Mesendoderm (in vitro differentiated cells): ENCODE measurements around the gene PARD6A.

ENCODE experiments used
- DNase-seq: peaks from one replicate; pipeline ENCODE4 v3.0.0; 2013
- H2AK5ac ChIP-seq: 2 replicates; pipeline ENCODE4 v1.6.1; 2013; ENCODE audit warnings: low read length, inconsistent platforms
- H2BK120ac ChIP-seq: 2 replicates; pipeline ENCODE4 v1.6.1; 2013; ENCODE audit warnings: low read depth, mild to moderate bottlenecking, low read length, moderate library complexity, mixed read lengths
- H2BK15ac ChIP-seq: replicated peaks from 2 replicates; pipeline ENCODE4 v1.6.1; 2013; ENCODE audit warnings: low read depth, mild to moderate bottlenecking, moderate library complexity
- H2BK5ac ChIP-seq: 2 replicates; pipeline ENCODE4 v1.6.1; 2013; ENCODE audit warnings: low read length, inconsistent platforms
- H3K18ac ChIP-seq: 2 replicates; pipeline ENCODE4 v1.6.1; 2013; ENCODE audit warnings: mild to moderate bottlenecking, low read length, mixed read lengths
- H3K23ac ChIP-seq: one replicate; pipeline ENCODE4 v1.6.1; 2013; ENCODE audit warnings: low read length
- H3K27ac ChIP-seq: 2 replicates; pipeline ENCODE4 v1.5.1; 2013; ENCODE audit warnings: low read depth, mild to moderate bottlenecking, inconsistent platforms, low read length, moderate library complexity
- H3K27me3 ChIP-seq: 2 replicates; pipeline ENCODE4 v1.6.1; 2013; ENCODE audit warnings: low read length, control low read depth, mild to moderate bottlenecking, inconsistent platforms; ENCODE audit not compliant: insufficient read depth, poor library complexity
- H3K36me3 ChIP-seq: 2 replicates; pipeline ENCODE4 v1.6.1; 2013; ENCODE audit warnings: low read length, inconsistent platforms; ENCODE audit not compliant: control insufficient read depth, insufficient read depth
- H3K4ac ChIP-seq: one replicate; pipeline ENCODE4 v1.6.1; 2013; ENCODE audit warnings: low read depth, mild to moderate bottlenecking, low read length, moderate library complexity
- H3K4me1 ChIP-seq: 2 replicates; pipeline ENCODE4 v1.6.1; 2013; ENCODE audit warnings: low read depth, low read length, inconsistent platforms; ENCODE audit not compliant: control insufficient read depth
- H3K4me2 ChIP-seq: 2 replicates; pipeline ENCODE4 v1.6.1; 2013; ENCODE audit warnings: low read length
- H3K4me3 ChIP-seq: 2 replicates; pipeline ENCODE4 v1.5.1; 2013; ENCODE audit warnings: mild to moderate bottlenecking, low read length
- H3K56ac ChIP-seq: one replicate; pipeline ENCODE4 v1.6.1; 2013; ENCODE audit warnings: low read length
- H3K79me1 ChIP-seq: 2 replicates; pipeline ENCODE4 v1.6.1; 2013; ENCODE audit warnings: low read length, inconsistent platforms
- H3K79me2 ChIP-seq: 2 replicates; pipeline ENCODE4 v1.6.1; 2013; ENCODE audit warnings: mild to moderate bottlenecking, low read length; ENCODE audit not compliant: control insufficient read depth, insufficient read depth
- H3K9ac ChIP-seq: 2 replicates; pipeline ENCODE4 v1.6.1; 2013; ENCODE audit warnings: low read length, inconsistent platforms
- H4K5ac ChIP-seq: one replicate; pipeline ENCODE4 v1.6.1; 2013; ENCODE audit warnings: low read length
- H4K8ac ChIP-seq: one replicate; pipeline ENCODE4 v1.6.1; 2013; ENCODE audit warnings: low read depth, mild to moderate bottlenecking, control low read depth, low read length, moderate library complexity
- WGBS: extraction: QIAGEN DNeasy Blood & Tissue Kit; methylation state at CpG from one replicate; pipeline ENCODE4 v1.1.7; 2013; ENCODE audit warnings: low lambda C conversion rate, missing lambda C conversion rate; ENCODE audit not compliant: insufficient coverage; ENCODE audit errors: extremely low coverage; 5-methylcytosine and 5-hydroxymethylcytosine counted together

PARD6A gene

GRCh38 chr16:67707210-67707609 lies 46.5 kb downstream of the PARD6A start:
- H2AK5ac ChIP-seq: no peak overlapping the region
- H2BK120ac ChIP-seq: no peak overlapping the region
- no peak overlapping the region for H2BK15ac ChIP-seq
- H3K23ac ChIP-seq: no peak overlapping the region
- H3K27me3 ChIP-seq: no peaks in the 10 kb centered on the region
- peaks cover 5% of the 10 kb centered on the region for H3K79me1 ChIP-seq
- no peak overlapping the region for H4K8ac ChIP-seq
- WGBS: no CpG with 5 or more reads among the region's 4 CpGs
- no peak for DNase-seq
- H3K27ac ChIP-seq: no peak overlapping the region
- no peak overlapping the region for H3K56ac ChIP-seq
- no peak overlapping the region for H3K4me3 ChIP-seq
- peaks cover 11% of the 10 kb centered on the region for H3K79me2 ChIP-seq
- H3K4ac ChIP-seq: no peak overlapping the region
- no peak overlapping the region for H4K5ac ChIP-seq
- H3K4me1 ChIP-seq: no peaks in the 10 kb centered on the region
- no peak overlapping the region for H3K9ac ChIP-seq
- no peak overlapping the region for H3K4me2 ChIP-seq
- no peak overlapping the region for H3K18ac ChIP-seq
- no peaks in the 10 kb centered on the region for H3K36me3 ChIP-seq
- H2BK5ac ChIP-seq: no peak overlapping the region

- no peak overlapping the region for H2BK120ac ChIP-seq
- no peak overlapping the region for H2BK5ac ChIP-seq
- H3K4me2 ChIP-seq: no peak overlapping the region
- H4K5ac ChIP-seq: no peak overlapping the region
- no peak overlapping the region for H3K9ac ChIP-seq
- H3K27ac ChIP-seq: no peak overlapping the region
- H2AK5ac ChIP-seq: no peak overlapping the region
- H3K79me2 ChIP-seq: peaks cover 11% of the 10 kb centered on the region
- H3K4me3 ChIP-seq: no peak overlapping the region
- no peak overlapping the region for H4K8ac ChIP-seq
- H3K4ac ChIP-seq: no peak overlapping the region
- no peak overlapping the region for H2BK15ac ChIP-seq
- no peaks in the 10 kb centered on the region for H3K27me3 ChIP-seq
- H3K36me3 ChIP-seq: no peaks in the 10 kb centered on the region
- H3K4me1 ChIP-seq: no peaks in the 10 kb centered on the region
- no peak overlapping the region for H3K23ac ChIP-seq
- no peak overlapping the region for H3K18ac ChIP-seq
- no CpG with 5 or more reads among the region's 5 CpGs for WGBS
- no peak for DNase-seq
- peaks cover 5% of the 10 kb centered on the region for H3K79me1 ChIP-seq
- H3K56ac ChIP-seq: no peak overlapping the region
Observed at GRCh38 chr16:67707790-67708189, 47.0 kb downstream of the PARD6A start.

DNA sequence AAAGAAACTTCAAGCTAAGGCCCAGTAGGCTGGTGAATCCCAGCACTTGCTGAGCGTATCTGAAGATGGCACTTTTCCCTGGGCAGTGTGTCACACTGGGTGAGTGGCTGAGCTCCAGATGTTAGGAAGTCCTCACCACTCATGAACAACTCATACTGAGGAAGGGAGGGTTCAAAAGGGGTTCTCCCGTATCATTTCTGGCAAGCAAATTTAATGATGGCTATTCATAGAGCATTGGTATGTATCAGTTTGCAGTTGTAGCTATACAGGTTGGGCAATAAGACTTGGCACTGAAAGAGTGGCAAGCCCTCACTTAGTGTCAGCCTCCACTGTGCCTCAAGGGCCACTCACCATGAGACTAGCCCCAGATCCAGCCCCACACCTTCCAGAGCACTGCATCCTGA lies 47.6 kb downstream of the PARD6A start:
- Histone ChIP-seq H3K27me3 (no peaks in the 10 kb centered on the region), H4K5ac (no peak overlapping the region), H2AK5ac (no peak overlapping the region), H3K9ac (no peak overlapping the region), H3K56ac (no peak overlapping the region), H3K79me1 (peaks cover 8% of the 10 kb centered on the region), H3K4me1 (no peaks in the 10 kb centered on the region), H3K23ac (no peak overlapping the region), H2BK120ac (no peak overlapping the region), H3K4ac (no peak overlapping the region), H3K4me2 (no peak overlapping the region), H2BK15ac (no peak overlapping the region), H3K18ac (no peak overlapping the region), H3K79me2 (peaks cover 15% of the 10 kb centered on the region), H2BK5ac (no peak overlapping the region), H3K36me3 (no peaks in the 10 kb centered on the region), H3K27ac (no peak overlapping the region), H3K4me3 (no peak overlapping the region), H4K8ac (no peak overlapping the region)
- no CpG with 5 or more reads among the region's 2 CpGs for WGBS
- DNase-seq: no peak

- Histone ChIP-seq H2BK120ac (no peak overlapping the region), H3K79me1 (peaks cover 10% of the 10 kb centered on the region), H2BK5ac (no peak overlapping the region), H3K4me3 (no peak overlapping the region), H3K56ac (no peak overlapping the region), H3K4me2 (no peak overlapping the region), H3K79me2 (peaks cover 15% of the 10 kb centered on the region), H3K4ac (no peak overlapping the region), H3K27me3 (no peaks in the 10 kb centered on the region), H2BK15ac (no peak overlapping the region), H2AK5ac (no peak overlapping the region), H3K23ac (no peak overlapping the region), H4K8ac (no peak overlapping the region), H3K4me1 (peaks cover 3% of the 10 kb centered on the region), H3K9ac (no peak overlapping the region), H3K18ac (no peak overlapping the region), H3K27ac (no peak overlapping the region), H4K5ac (no peak overlapping the region), H3K36me3 (no peaks in the 10 kb centered on the region)
- no peak for DNase-seq
- WGBS: no CpG with 5 or more reads among the region's 1 CpG
Observed at GRCh38 chr16:67709050-67709449, 48.3 kb downstream of the PARD6A start.

- Histone ChIP-seq H3K79me2 (peaks cover 18% of the 10 kb centered on the region), H2BK5ac (no peak overlapping the region), H3K18ac (no peak overlapping the region), H3K79me1 (peaks cover 8% of the 10 kb centered on the region), H3K9ac (no peak overlapping the region), H2AK5ac (no peak overlapping the region), H3K4ac (no peak overlapping the region), H3K23ac (no peak overlapping the region), H4K8ac (no peak overlapping the region), H3K4me2 (no peak overlapping the region), H3K4me3 (no peak overlapping the region), H3K27me3 (no peaks in the 10 kb centered on the region), H2BK15ac (no peak overlapping the region), H4K5ac (no peak overlapping the region), H3K36me3 (no peaks in the 10 kb centered on the region), H3K27ac (no peak overlapping the region), H2BK120ac (no peak overlapping the region), H3K4me1 (peaks cover 3% of the 10 kb centered on the region), H3K56ac (no peak overlapping the region)
- WGBS: no CpG with 5 or more reads among the region's 6 CpGs
- DNase-seq: no peak
Observed at GRCh38 chr16:67710607-67711006, 49.8 kb downstream of the PARD6A start.
